Calu3 (cell line): ENCODE data around the gene SIAH1. TPM values are rescaled to one million over a fixed set of nuclear protein-coding genes. Genes with fewer than 3 reads are reported as not detected.
A peak's percentile ranks its signal among the peaks of the same experiment; 100 is the strongest.

Experiments
- BruUV-seq: library from RNA; stranded (reverse); fragments of 400-500 nt; replicated peaks from 2 replicates; lab custom pipeline; 2021; lab: Mats Ljungman, UMichigan
- CTCF ChIA-PET: fragments of 300-600 bp; sonication (Branson Sonifier 250); formaldehyde crosslinking; loops from one replicate; lab custom pipeline; 2022; ENCODE audit warnings: antibody characterized with exemption; lab: Charles Lee
- DNase-seq: peaks from one replicate; pipeline ENCODE4 v3.0.0; 2022
- H3K27ac Mint-ChIP-seq: one replicate; pipeline ENCODE4 v1.8.0; 2022; ENCODE audit warnings: mixed read lengths; ENCODE audit not compliant: unreplicated experiment
- H3K27me3 Mint-ChIP-seq: one replicate; pipeline ENCODE4 v1.8.0; 2022; ENCODE audit warnings: mixed read lengths; ENCODE audit not compliant: unreplicated experiment
- H3K36me3 Mint-ChIP-seq: one replicate; pipeline ENCODE4 v1.8.0; 2022; ENCODE audit warnings: mild to moderate bottlenecking, moderate library complexity, mixed read lengths; ENCODE audit not compliant: insufficient read depth, unreplicated experiment
- H3K4me1 Mint-ChIP-seq: one replicate; pipeline ENCODE4 v1.8.0; 2022; ENCODE audit warnings: mild to moderate bottlenecking, low read depth, mixed read lengths; ENCODE audit not compliant: unreplicated experiment
- H3K4me3 Mint-ChIP-seq: one replicate; pipeline ENCODE4 v1.8.0; 2022; ENCODE audit warnings: mild to moderate bottlenecking, low read depth, moderate library complexity, mixed read lengths; ENCODE audit not compliant: unreplicated experiment
- H3K9me3 Mint-ChIP-seq: one replicate; pipeline ENCODE4 v1.8.0; 2022; ENCODE audit warnings: low read depth, mixed read lengths; ENCODE audit not compliant: unreplicated experiment
- intact Hi-C: fragments of 100-400 bp; cut with micrococcal nuclease; formaldehyde crosslinking; loops from one replicate; pipeline ENCODE4 v1.10.0; 2022; ENCODE audit not compliant: unreplicated experiment
- total RNA-seq: library from RNA; stranded (reverse); gene quantifications from 2 replicates; pipeline ENCODE4 v1.2.3, GENCODE V29; 2022
- TF ChIP-seq, protein P1 (sequence below): fragments of 200-600 bp; IDR thresholded peaks from one replicate; pipeline ENCODE4 v1.8.0; 2022; ENCODE audit warnings: antibody characterized with exemption; ENCODE audit not compliant: unreplicated experiment

SIAH1 gene
- total RNA-seq, 1 experiment from 2014 or later, result 32.3 TPM

DNA sequence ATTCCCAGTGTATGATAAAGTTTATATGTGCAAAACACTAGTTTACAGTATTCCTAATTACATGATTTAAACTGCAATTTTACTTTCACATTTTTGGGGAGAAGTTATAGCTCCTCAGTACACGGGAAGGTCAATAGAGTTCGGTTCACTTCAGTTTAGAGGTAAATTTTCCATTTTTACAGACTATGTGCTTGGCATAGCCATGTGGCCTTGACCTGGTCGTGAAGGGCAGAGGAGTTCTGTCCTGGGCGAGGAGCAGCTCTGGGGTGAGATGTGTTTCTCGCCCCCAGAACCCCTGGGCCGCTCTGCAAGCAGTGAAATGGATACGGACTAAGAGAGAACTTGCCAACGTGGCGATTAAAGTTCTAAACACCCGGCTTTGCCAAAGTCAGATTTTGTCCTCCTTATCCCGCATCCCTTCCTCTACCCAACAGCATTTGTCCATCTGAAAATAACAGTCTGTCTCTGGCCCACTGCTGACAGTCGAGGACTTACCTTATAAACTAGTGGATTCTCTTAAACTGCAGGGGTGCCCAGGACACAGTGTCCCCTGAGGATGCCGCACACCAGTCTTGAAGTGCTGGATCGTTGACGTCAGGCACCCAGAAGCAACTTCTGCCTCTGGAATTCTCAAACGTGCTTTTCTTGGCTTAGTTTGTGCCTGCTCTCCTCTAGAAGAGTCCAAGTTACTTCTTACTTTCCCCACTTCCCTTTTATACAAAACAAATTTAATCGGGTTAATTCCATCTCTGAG, 1.5 kb upstream of the SIAH1 start:
- H3K27ac Mint-ChIP-seq, result no peak overlapping the region
- H3K4me3 Mint-ChIP-seq, result no peak overlapping the region
- H3K27me3 Mint-ChIP-seq, result no peaks in the 10 kb centered on the region
- no peak for DNase-seq
- CTCF ChIA-PET, result no interaction called here
- no TSS peak for BruUV-seq
- intact Hi-C loops, result no loop called here
- peaks cover 34% of the 10 kb centered on the region for H3K36me3 Mint-ChIP-seq
- H3K9me3 Mint-ChIP-seq, result no peaks in the 10 kb centered on the region
- peaks cover 22% of the 10 kb centered on the region for H3K4me1 Mint-ChIP-seq
- TF ChIP-seq, protein P1, sequence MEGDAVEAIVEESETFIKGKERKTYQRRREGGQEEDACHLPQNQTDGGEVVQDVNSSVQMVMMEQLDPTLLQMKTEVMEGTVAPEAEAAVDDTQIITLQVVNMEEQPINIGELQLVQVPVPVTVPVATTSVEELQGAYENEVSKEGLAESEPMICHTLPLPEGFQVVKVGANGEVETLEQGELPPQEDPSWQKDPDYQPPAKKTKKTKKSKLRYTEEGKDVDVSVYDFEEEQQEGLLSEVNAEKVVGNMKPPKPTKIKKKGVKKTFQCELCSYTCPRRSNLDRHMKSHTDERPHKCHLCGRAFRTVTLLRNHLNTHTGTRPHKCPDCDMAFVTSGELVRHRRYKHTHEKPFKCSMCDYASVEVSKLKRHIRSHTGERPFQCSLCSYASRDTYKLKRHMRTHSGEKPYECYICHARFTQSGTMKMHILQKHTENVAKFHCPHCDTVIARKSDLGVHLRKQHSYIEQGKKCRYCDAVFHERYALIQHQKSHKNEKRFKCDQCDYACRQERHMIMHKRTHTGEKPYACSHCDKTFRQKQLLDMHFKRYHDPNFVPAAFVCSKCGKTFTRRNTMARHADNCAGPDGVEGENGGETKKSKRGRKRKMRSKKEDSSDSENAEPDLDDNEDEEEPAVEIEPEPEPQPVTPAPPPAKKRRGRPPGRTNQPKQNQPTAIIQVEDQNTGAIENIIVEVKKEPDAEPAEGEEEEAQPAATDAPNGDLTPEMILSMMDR, result no peak

DNA sequence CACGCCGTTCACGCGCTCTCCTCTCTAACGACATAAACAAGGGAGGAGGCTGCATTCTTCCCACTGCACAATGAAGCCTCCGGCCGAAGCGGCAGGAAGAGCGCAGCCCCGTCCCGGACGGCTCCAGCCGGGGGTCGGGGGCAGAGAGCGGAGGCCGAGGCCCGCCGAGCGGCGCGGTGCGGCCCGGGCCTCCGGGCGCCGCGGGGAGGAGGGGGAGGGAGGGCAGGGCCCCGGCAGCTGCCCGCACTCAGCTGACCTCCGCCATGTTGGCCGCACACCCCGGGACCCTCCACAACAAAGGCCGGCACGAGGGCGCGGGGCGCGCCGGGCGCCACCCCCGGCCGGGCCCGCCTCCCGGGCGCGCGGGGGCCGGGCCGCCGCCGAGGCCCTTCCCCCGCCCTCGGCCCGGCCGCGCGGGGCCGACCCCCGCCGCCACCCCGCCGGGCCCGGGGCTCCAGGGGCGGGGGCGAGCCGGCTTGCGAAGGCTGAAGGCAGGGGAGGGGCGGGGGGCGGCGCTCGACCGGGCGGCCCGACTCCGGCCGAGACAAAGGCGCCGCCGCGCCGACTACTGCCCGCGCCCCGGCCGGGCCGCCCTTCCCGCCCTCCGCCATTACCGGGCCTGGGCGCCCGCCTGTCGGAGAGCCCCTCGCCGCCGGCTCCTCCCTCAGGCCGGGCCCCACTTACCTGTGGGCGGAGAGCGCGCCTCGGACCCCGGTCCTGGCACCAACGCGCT, 527 bp downstream of the SIAH1 start:
- peak; percentile 73 for DNase-seq
- intact Hi-C loops, result loop anchor here (1.0 kb wide), 1 partner anchor 17 kb away; no protein-coding TSS in a partner anchor
- CTCF ChIA-PET, result interaction anchor here (0.5 to 1.2 kb wide), 4 partner anchors 19 to 1476 kb away, joined by 3 to 4 read pairs (median 3); no protein-coding TSS in a partner anchor
- no peaks in the 10 kb centered on the region for H3K9me3 Mint-ChIP-seq
- H3K27me3 Mint-ChIP-seq, result no peaks in the 10 kb centered on the region
- TF ChIP-seq, protein P1, result no peak
- peak overlapping the region; percentile 96 for H3K4me3 Mint-ChIP-seq
- BruUV-seq, result no TSS peak
- peak overlapping the region; percentile 99 for H3K27ac Mint-ChIP-seq
- H3K36me3 Mint-ChIP-seq, result peaks cover 43% of the 10 kb centered on the region
- peaks cover 43% of the 10 kb centered on the region for H3K4me1 Mint-ChIP-seq

DNA sequence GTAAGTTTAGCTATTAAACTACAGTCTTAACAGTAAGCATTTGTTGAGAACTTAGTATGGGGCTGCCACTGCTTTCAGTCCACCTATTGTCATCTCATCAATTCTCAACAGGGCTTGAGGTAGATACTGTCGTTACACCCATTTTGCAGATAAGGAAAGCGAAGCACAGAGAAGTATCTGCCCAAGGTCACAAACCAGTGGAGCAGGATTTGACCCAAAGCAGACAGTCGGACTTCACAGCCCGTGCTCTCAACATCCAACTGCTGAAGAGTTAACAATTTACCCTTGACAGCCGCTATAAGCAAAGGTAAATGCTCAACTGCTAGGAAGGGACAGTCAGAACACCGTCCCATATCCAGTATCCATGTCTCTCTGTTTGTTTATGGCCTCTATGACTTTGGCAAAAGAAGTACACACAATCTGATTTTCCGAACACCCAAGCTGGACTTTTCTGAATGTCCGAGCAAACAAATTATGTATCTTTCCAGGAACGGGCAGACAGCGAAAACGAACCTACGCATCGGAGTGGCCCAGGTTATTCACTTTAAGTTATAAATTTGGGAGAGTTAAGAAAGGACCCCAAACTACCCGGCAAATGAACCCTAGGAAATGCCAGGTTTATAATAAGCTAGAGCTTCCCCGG, 1.2 kb downstream of the SIAH1 start:
- CTCF ChIA-PET, result interaction anchor here (0.5 kb wide), 1 partner anchor 1475 kb away, joined by 4 read pairs; no protein-coding TSS in a partner anchor
- BruUV-seq, result TSS peak; percentile 69
- TF ChIP-seq, protein P1, result no peak
- Mint-ChIP-seq H3K4me1 (peaks cover 49% of the 10 kb centered on the region), H3K9me3 (no peaks in the 10 kb centered on the region), H3K27ac (peak overlapping the region; percentile 95), H3K4me3 (peak overlapping the region; percentile 96), H3K36me3 (peaks cover 43% of the 10 kb centered on the region), H3K27me3 (no peaks in the 10 kb centered on the region)
- DNase-seq, result no peak
- intact Hi-C loops, result loop anchor here (1.0 kb wide), 2 partner anchors 17 to 142 kb away; no protein-coding TSS in a partner anchor
